Immature natural killer cell (primary cell): ENCODE results near the gene DAZL. TPM values are rescaled to one million over a fixed set of nuclear protein-coding genes. Genes with fewer than 3 reads are reported as not detected.

Experiments
- DNase-seq, 3 donors: peaks; one replicate each; pipeline ENCODE4 v3.0.0; 2022; ENCODE audit warnings: mixed read lengths in 1 of 3
- H3K27ac Mint-ChIP-seq, 6 donors: one replicate each; pipeline ENCODE4 v1.8.0; 2020; ENCODE audit warnings: mixed read lengths in 6 of 6, mild to moderate bottlenecking in 5 of 6, inconsistent platforms in 4 of 6, moderate library complexity in 3 of 6
- H3K27me3 Mint-ChIP-seq, 3 donors: one replicate each; pipeline ENCODE4 v1.8.0; 2020 to 2021; ENCODE audit warnings: low read depth in 3 of 3, mild to moderate bottlenecking in 3 of 3, mixed read lengths in 3 of 3, moderate library complexity in 3 of 3, inconsistent platforms in 1 of 3
- H3K36me3 Mint-ChIP-seq, 3 donors: one replicate each; pipeline ENCODE4 v1.8.0; 2020; ENCODE audit warnings: mixed read lengths in 3 of 3, inconsistent platforms in 2 of 3, mild to moderate bottlenecking in 2 of 3
- H3K4me1 Mint-ChIP-seq, 2 donors: one replicate each; pipeline ENCODE4 v1.8.0; 2020; ENCODE audit warnings: inconsistent platforms in 2 of 2, mild to moderate bottlenecking in 2 of 2, mixed read lengths in 2 of 2, moderate library complexity in 1 of 2
- H3K4me3 Mint-ChIP-seq, 5 donors: one replicate each; pipeline ENCODE4 v1.8.0; 2020; ENCODE audit warnings: mild to moderate bottlenecking in 5 of 5, mixed read lengths in 5 of 5, inconsistent platforms in 3 of 5, moderate library complexity in 3 of 5
- H3K9me3 Mint-ChIP-seq, 6 donors: one replicate each; pipeline ENCODE4 v1.8.0; 2020; ENCODE audit warnings: mild to moderate bottlenecking in 6 of 6, mixed read lengths in 6 of 6, inconsistent platforms in 4 of 6, moderate library complexity in 3 of 6
- polyA plus RNA-seq, 3 donors: library from polyadenylated mRNA; unstranded; fragments of 300-500 nt; fragmentation: Illumina TruSeq; gene quantifications; one replicate each; pipeline ENCODE4 v1.2.3, GENCODE V29; 2021

The DAZL gene
- polyA plus RNA-seq, 3 donors from 2014 or later, result not detected

GRCh38 chr3:16607718-16608117, 2.5 kb upstream of the DAZL start:
- no peaks in the 10 kb centered on the region for H3K36me3 Mint-ChIP-seq
- H3K4me1 Mint-ChIP-seq, result no peaks in the 10 kb centered on the region
- no peak for DNase-seq
- peaks cover 0 to 5% (median 2%) of the 10 kb centered on the region in 3 donors for H3K27me3 Mint-ChIP-seq
- H3K4me3 Mint-ChIP-seq, result no peak overlapping the region
- no peak overlapping the region for H3K27ac Mint-ChIP-seq
- no peaks in the 10 kb centered on the region for H3K9me3 Mint-ChIP-seq

GRCh38 chr3:16606398-16606797, 1.2 kb upstream of the DAZL start:
- no peak overlapping the region for H3K4me3 Mint-ChIP-seq
- no peaks in the 10 kb centered on the region for H3K4me1 Mint-ChIP-seq
- H3K27me3 Mint-ChIP-seq, result peaks cover 0 to 7% (median 2%) of the 10 kb centered on the region in 3 donors
- H3K9me3 Mint-ChIP-seq, result no peaks in the 10 kb centered on the region
- H3K36me3 Mint-ChIP-seq, result no peaks in the 10 kb centered on the region
- no peak for DNase-seq
- no peak overlapping the region for H3K27ac Mint-ChIP-seq

- H3K9me3 Mint-ChIP-seq, result no peaks in the 10 kb centered on the region
- H3K4me1 Mint-ChIP-seq, result peaks cover 2 to 4% of the 10 kb centered on the region in 2 donors
- no peak overlapping the region for H3K4me3 Mint-ChIP-seq
- no peak for DNase-seq
- no peaks in the 10 kb centered on the region for H3K36me3 Mint-ChIP-seq
- H3K27ac Mint-ChIP-seq, result peak overlapping the region in 1 of 6 donors; percentile 8
- peaks cover 0 to 9% (median 2%) of the 10 kb centered on the region in 3 donors for H3K27me3 Mint-ChIP-seq
These were observed 743 bp upstream of the DAZL start for GRCh38 chr3:16605966-16606365.

- Mint-ChIP-seq H3K36me3 (no peaks in the 10 kb centered on the region), H3K4me1 (peaks cover 2 to 5% of the 10 kb centered on the region in 2 donors), H3K27ac (no peak overlapping the region), H3K4me3 (no peak overlapping the region), H3K9me3 (no peaks in the 10 kb centered on the region), H3K27me3 (peaks cover 2 to 14% (median 5%) of the 10 kb centered on the region in 3 donors)
- DNase-seq, result no peak
These were observed 790 bp downstream of the DAZL start for GRCh38 chr3:16604433-16604832.

GRCh38 chr3:16601537-16602005, 3.7 kb downstream of the DAZL start:
- Mint-ChIP-seq H3K4me1 (peaks cover 2 to 5% of the 10 kb centered on the region in 2 donors), H3K36me3 (no peaks in the 10 kb centered on the region), H3K4me3 (no peak overlapping the region)

GRCh38 chr3:16600780-16601536, 4.3 kb downstream of the DAZL start:
- Mint-ChIP-seq H3K4me3 (no peak overlapping the region), H3K36me3 (no peaks in the 10 kb centered on the region), H3K27me3 (peaks cover 0 to 11% (median 5%) of the 10 kb centered on the region in 3 donors), H3K4me1 (peaks cover 2 to 5% of the 10 kb centered on the region in 2 donors), H3K9me3 (no peaks in the 10 kb centered on the region), H3K27ac (no peak overlapping the region)
- DNase-seq, result peak; percentile 66 to 77 (median 71)

More at GRCh38 chr3:16601537-16602005, 3.7 kb downstream of the DAZL start:
- DNase-seq, result no peak
- Mint-ChIP-seq H3K27ac (no peak overlapping the region), H3K9me3 (no peaks in the 10 kb centered on the region), H3K27me3 (peaks cover 0 to 11% (median 5%) of the 10 kb centered on the region in 3 donors)

GRCh38 chr3:16599694-16600093, 5.5 kb downstream of the DAZL start:
- no peak for DNase-seq
- Mint-ChIP-seq H3K36me3 (no peaks in the 10 kb centered on the region), H3K27me3 (peaks cover 0 to 11% (median 7%) of the 10 kb centered on the region in 3 donors), H3K4me3 (no peak overlapping the region), H3K4me1 (peaks cover 2 to 5% of the 10 kb centered on the region in 2 donors), H3K27ac (no peak overlapping the region), H3K9me3 (no peaks in the 10 kb centered on the region)

GRCh38 chr3:16596352-16597032, 8.7 kb downstream of the DAZL start:
- Mint-ChIP-seq H3K36me3 (no peaks in the 10 kb centered on the region), H3K4me3 (no peak overlapping the region), H3K9me3 (no peaks in the 10 kb centered on the region), H3K27ac (no peak overlapping the region), H3K27me3 (peaks cover 0 to 8% (median 7%) of the 10 kb centered on the region in 3 donors), H3K4me1 (peaks cover 2 to 5% of the 10 kb centered on the region in 2 donors)
- DNase-seq, result no peak

GRCh38 chr3:16595778-16596177, 9.4 kb downstream of the DAZL start:
- Mint-ChIP-seq H3K4me3 (no peak overlapping the region), H3K36me3 (no peaks in the 10 kb centered on the region), H3K27me3 (peaks cover 0 to 8% (median 7%) of the 10 kb centered on the region in 3 donors), H3K27ac (no peak overlapping the region), H3K9me3 (no peaks in the 10 kb centered on the region), H3K4me1 (no peaks in the 10 kb centered on the region)
- no peak for DNase-seq

- DNase-seq, result no peak
- Mint-ChIP-seq H3K27me3 (peaks cover 0 to 4% (median 3%) of the 10 kb centered on the region in 3 donors), H3K4me3 (no peak overlapping the region), H3K4me1 (no peaks in the 10 kb centered on the region), H3K27ac (no peak overlapping the region), H3K9me3 (no peaks in the 10 kb centered on the region), H3K36me3 (no peaks in the 10 kb centered on the region)
These were observed 15.2 kb downstream of the DAZL start for GRCh38 chr3:16589867-16590624.

GRCh38 chr3:16589120-16589519, 16.1 kb downstream of the DAZL start:
- DNase-seq, result no peak
- Mint-ChIP-seq H3K4me3 (no peak overlapping the region), H3K9me3 (no peaks in the 10 kb centered on the region), H3K27me3 (peaks cover 0 to 3% (median 0%) of the 10 kb centered on the region in 3 donors), H3K4me1 (no peaks in the 10 kb centered on the region), H3K27ac (no peak overlapping the region), H3K36me3 (no peaks in the 10 kb centered on the region)

GRCh38 chr3:16587681-16588060, 17.6 kb downstream of the DAZL start:
- peaks cover 0 to 3% (median 0%) of the 10 kb centered on the region in 3 donors for H3K27me3 Mint-ChIP-seq
- no peaks in the 10 kb centered on the region for H3K36me3 Mint-ChIP-seq
- no peak for DNase-seq
- H3K9me3 Mint-ChIP-seq, result no peaks in the 10 kb centered on the region
- no peak overlapping the region for H3K4me3 Mint-ChIP-seq
- no peaks in the 10 kb centered on the region for H3K4me1 Mint-ChIP-seq
- no peak overlapping the region for H3K27ac Mint-ChIP-seq

- Mint-ChIP-seq H3K27me3 (peaks cover 0 to 3% (median 0%) of the 10 kb centered on the region in 3 donors), H3K4me1 (no peaks in the 10 kb centered on the region), H3K4me3 (no peak overlapping the region), H3K27ac (no peak overlapping the region), H3K9me3 (no peaks in the 10 kb centered on the region), H3K36me3 (no peaks in the 10 kb centered on the region)
- DNase-seq, result no peak
These were observed 18.1 kb downstream of the DAZL start for GRCh38 chr3:16587047-16587680.
